AG04449 (cell line): ENCODE results near the gene IQSEC3.
"Not testable (repeated sequence)": the region's sequence is repeated elsewhere in the genome, so short reads cannot be mapped to it uniquely, and the experiment has no call there.

Experiments
- CTCF ChIA-PET: fragments of 350-600 bp; formaldehyde crosslinking; extraction: SDS; loops from one replicate; lab custom pipeline; 2021; ENCODE audit warnings: antibody characterized with exemption; lab: Yijun Ruan, JAX
- POLR2A ChIA-PET: fragments of 400-600, 350-600 bp; formaldehyde crosslinking; extraction: SDS; loops from one replicate; lab custom pipeline; 2020; ENCODE audit warnings: antibody characterized with exemption, inconsistent platforms; lab: Yijun Ruan, JAX
- DNase-seq: peaks from one replicate; pipeline ENCODE4 v3.0.0-alpha.2; 2010; ENCODE audit warnings: low read depth, low spot score
- H3K4me3 ChIP-seq: 2 replicates; pipeline ENCODE4 v1.5.1; 2011; ENCODE audit warnings: low read depth, mild to moderate bottlenecking, control low read depth, low read length
- CTCF ChIP-seq: IDR thresholded peaks from one replicate; pipeline ENCODE4 v1.5.1; 2011; ENCODE audit warnings: mild to moderate bottlenecking, moderate library complexity, low read length, control low read depth, inconsistent platforms; ENCODE audit not compliant: insufficient read depth; ENCODE audit errors: missing control alignments

The IQSEC3 gene

GRCh38 chr12:22530-23201, 43.9 kb upstream of the IQSEC3 start:
- ChIA-PET CTCF (no interaction called here), POLR2A (no interaction called here)
- TF ChIP-seq CTCF, result no peak
- DNase-seq, result no peak
- no peak overlapping the region for H3K4me3 ChIP-seq

GRCh38 chr12:27904-28303, 38.7 kb upstream of the IQSEC3 start:
- POLR2A ChIA-PET, CTCF ChIA-PET, H3K4me3 ChIP-seq: not testable (repeated sequence)

GRCh38 chr12:38775-39174, 27.8 kb upstream of the IQSEC3 start:
- H3K4me3 ChIP-seq, CTCF ChIA-PET: not testable (repeated sequence)

More at GRCh38 chr12:27904-28303, 38.7 kb upstream of the IQSEC3 start:
- DNase-seq, result not testable (repeated sequence)

GRCh38 chr12:39555-40265, 26.9 kb upstream of the IQSEC3 start:
- CTCF ChIA-PET, H3K4me3 ChIP-seq, DNase-seq, POLR2A ChIA-PET: not testable (repeated sequence)

More at GRCh38 chr12:38775-39174, 27.8 kb upstream of the IQSEC3 start:
- POLR2A ChIA-PET, DNase-seq: not testable (repeated sequence)

- POLR2A ChIA-PET, H3K4me3 ChIP-seq, DNase-seq, CTCF ChIA-PET: not testable (repeated sequence)
Measured at GRCh38 chr12:44352-44751, 22.2 kb upstream of the IQSEC3 start.

- H3K4me3 ChIP-seq, POLR2A ChIA-PET, CTCF ChIA-PET, DNase-seq: not testable (repeated sequence)
Measured at GRCh38 chr12:45235-45990, 21.2 kb upstream of the IQSEC3 start.

- H3K4me3 ChIP-seq, POLR2A ChIA-PET, CTCF ChIA-PET, DNase-seq: not testable (repeated sequence)
Measured at GRCh38 chr12:45991-46358, 20.6 kb upstream of the IQSEC3 start.

- CTCF ChIA-PET, H3K4me3 ChIP-seq, DNase-seq, POLR2A ChIA-PET: not testable (repeated sequence)
Measured at GRCh38 chr12:46542-46941, 20.0 kb upstream of the IQSEC3 start.

GRCh38 chr12:47699-48226, 18.8 kb upstream of the IQSEC3 start:
- POLR2A ChIA-PET, H3K4me3 ChIP-seq, CTCF ChIA-PET: not testable (repeated sequence)

GRCh38 chr12:49149-49548, 17.4 kb upstream of the IQSEC3 start:
- DNase-seq, CTCF ChIA-PET, POLR2A ChIA-PET, H3K4me3 ChIP-seq: not testable (repeated sequence)

More at GRCh38 chr12:47699-48226, 18.8 kb upstream of the IQSEC3 start:
- DNase-seq, result not testable (repeated sequence)

GRCh38 chr12:51087-51486, 15.5 kb upstream of the IQSEC3 start:
- CTCF ChIA-PET, H3K4me3 ChIP-seq, POLR2A ChIA-PET, DNase-seq: not testable (repeated sequence)

- H3K4me3 ChIP-seq, POLR2A ChIA-PET, CTCF ChIA-PET, DNase-seq: not testable (repeated sequence)
Measured at GRCh38 chr12:51962-52361, 14.6 kb upstream of the IQSEC3 start.

- CTCF ChIA-PET, DNase-seq, POLR2A ChIA-PET, H3K4me3 ChIP-seq: not testable (repeated sequence)
Measured at GRCh38 chr12:52902-53734, 13.4 kb upstream of the IQSEC3 start.
